HL-60/S4 treated with retinoic acid at 250 ng/mL for 4 days and 3 days (cell line): Measurements from ENCODE around the gene RHOH.

ENCODE experiments used
- in situ Hi-C: fragments of 300-500 bp; cut with MboI; formaldehyde crosslinking; loops from 2 replicates; pipeline ENCODE4 v1.7.0; 2022; ENCODE audit warnings: low sequenced_read_pairs

RHOH gene

DNA sequence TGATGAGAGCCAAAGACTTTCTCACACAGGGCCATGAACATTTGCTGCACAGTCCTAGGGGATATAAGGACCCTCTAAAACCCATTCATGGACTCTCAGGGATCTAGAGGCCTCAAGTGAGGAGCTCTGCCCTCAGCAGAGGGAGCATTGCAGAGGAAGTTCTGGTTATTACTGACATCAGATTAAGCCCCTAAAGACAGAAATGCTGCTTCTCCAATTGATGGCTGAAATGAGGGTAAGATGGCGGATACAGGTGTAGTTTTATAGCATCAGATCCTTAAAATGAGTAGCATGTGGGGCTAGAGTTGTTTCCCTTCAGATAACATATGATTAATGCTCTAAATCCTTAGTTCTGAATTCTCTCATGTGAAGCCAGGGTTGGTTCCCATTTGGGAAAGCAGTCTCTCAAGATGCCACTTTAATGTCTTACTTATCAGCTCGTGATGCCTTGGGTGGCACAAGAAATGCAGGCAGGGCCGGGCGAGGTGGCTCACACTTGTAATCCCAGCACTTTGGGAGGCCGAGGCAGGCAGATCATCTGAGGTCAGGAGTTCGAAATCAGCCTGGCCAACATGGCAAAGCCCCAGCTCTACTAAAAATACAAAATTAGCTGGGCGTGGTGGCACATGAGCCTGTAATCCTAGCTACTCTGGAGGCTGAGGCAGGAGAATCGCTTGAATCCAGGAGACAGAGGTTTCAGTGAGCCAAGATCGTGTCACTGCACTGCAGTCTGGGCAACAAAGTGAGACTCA lies 7.9 kb downstream of the RHOH start:
- in situ Hi-C loops: no loop called here

- in situ Hi-C loops: no loop called here
Observed at GRCh38 chr4:40205259-40206198, 8.7 kb downstream of the RHOH start.

DNA sequence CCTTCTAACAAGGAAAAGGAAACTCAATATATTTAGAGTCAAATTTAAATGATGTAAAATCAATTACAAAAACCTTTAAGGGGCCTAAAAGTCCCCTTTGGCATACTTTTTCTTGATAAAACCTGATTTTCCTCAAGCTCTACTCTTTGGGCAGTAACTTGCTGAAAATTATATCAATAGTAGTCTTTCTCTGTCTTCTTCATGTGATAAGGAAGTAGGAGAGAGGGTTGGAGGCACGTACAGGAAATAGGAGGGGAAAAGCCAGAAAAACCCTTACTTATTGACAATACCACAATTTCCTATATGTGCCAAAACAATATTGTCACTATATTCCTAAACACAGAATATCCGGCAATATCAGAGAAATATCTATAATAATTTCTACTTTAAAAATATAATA lies 9.6 kb downstream of the RHOH start:
- in situ Hi-C loops: no loop called here

DNA sequence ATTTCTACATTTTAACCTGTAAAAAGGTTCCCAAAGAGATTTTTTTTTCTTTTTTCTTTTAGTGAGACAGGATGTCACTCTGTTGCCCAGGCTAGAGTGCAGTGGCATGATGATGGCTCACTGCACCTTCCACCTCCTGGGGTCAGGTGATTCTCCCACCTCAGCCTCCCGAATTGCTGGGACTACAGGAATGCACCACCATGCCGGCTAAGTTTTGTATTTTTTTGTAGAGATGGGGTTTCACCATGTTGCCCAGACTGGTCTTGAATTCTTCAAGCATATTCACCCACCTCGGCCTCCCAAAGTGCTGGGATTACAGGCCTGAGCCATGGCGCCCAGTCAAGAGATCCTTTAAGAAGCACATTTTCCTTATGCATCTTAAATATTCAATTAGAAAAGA lies 12.6 kb downstream of the RHOH start:
- in situ Hi-C loops: no loop called here

DNA sequence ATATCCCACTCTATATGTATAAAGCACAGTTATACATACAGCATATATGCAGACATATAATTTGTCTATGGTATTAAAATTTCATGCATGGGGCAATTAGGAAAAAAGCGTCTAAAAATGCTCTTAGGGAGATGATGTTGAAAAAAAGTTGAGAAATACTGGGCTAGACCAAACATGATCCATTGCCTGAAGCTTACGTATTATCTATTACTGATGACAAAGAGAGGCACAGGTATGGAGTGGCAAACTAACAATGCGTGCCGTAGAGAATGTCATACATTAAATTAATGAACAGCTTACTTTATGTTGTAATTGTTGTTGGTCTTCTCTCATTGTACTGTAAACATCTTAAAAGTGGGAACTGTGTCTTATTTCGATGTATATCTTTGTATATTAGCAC lies 13.9 kb downstream of the RHOH start:
- in situ Hi-C loops: no loop called here

DNA sequence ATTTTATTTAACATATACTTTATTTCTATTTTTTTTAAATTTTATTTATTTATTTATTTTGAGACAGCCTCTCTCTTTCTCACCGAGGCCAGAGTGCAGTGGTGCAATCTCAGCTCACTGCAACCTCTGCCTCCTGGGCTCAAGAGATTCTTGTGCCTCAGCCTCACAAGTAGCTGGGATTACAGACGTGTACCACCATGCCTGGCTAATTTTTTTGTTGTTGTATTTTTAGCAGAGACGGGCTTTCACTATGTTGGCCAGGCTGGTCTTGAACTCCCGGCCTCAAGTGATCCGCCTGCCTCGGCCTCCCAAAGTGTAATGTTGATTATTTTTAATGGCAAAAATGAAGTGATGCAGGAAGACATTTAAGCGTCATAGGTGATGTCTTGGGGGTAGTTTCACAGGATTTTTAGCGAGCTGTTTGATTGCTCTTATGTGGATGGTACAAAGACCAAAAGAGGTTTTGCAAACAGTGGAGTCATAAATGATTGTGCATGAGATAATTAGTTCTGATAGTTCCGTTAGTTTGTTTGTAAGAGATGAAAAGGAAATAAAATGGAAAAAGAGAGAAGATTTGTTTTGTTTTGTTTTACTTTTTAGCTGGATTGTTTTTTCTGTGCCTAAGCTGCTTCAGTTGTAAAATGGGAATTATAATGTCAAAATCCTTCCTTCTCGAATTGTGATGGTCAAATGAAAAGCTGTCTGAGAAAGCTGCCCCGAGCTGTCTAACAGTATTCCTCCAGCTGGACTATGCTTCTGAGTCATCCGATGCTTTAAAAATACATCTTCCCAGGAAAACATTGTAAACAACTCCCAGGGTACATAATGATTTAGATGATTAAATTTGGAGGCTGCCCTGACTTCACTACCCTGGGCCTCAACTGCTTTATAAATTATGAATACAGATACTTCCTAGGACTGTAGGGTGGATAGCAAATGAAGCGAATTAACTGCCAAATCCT lies 14.7 kb downstream of the RHOH start:
- in situ Hi-C loops: no loop called here

DNA sequence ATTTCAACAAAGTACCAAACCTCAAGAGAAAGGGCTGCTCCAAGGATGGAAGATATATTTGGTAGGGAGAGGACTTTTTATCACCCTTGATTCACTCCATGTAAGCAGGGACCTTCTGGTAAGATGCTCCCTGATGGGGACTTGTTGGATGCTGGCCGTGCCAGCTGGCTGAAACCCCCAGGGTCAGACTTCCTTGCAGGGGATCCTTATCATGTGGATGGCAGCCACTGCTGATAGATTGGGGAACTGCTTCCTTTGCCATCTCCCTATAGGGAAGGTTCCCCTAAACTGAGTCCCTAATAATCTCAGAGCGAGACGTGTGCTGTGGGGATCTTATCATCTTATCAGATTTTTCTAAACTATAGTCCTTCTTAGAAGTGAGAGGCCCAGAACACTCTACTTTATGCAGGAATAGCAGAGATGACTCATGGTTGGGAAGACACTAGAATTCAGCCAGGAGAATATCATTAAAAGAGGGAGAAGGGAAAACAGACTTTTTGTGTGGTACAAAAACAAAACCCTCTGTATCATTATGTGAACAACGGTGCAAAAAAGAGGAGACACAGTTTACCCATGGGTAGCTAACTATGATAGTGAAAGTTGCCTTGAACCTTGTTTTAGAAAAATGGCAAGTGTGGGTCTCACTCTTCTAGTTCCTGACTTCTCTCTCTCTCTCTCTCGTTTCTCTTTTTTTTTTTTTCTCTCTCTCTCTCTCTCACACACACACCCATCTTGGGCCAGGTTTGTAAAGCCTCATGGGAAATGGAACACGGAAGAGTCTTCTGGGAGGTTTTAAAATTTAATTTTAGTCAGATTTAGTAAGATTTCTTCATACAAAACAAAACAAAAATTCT lies 16.1 kb downstream of the RHOH start:
- in situ Hi-C loops: no loop called here

GRCh38 chr4:40214038-40214437 lies 17.2 kb downstream of the RHOH start:
- in situ Hi-C loops: no loop called here

DNA sequence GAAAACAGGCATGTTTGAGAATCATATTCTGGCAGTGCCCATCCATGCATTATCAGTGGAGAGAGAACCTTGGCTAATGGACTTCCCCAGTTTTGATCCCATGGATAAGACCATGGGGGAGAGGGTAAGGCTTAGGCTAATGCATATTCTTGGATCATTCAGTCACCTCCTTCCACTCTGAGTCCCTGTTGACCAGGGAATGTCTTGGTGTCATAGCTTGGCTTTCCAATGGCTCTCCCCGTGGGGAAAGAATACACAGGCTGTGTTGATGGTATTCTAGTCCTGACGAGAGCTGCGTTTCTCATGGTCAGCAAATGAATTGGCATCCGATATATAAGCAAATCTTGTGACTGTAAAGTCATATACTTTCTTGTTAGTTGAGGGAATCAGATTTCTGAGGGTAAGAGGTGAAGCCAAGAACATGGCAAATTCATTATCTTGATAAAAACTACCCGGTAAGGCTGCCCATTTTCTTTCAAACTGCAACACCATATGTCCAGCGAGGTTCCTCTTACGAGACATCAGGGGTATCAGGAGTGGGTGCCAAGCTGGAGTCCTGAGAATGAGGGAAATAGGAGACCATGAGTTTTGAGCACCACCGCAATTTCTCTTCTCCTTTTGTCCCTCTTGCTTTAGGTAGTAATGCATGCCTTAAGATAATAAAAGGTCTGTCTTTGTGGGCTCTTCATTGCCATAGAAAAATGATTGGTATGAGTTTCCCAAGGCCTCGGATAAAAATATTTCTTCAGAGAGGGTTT lies 18.0 kb downstream of the RHOH start:
- in situ Hi-C loops: no loop called here

- in situ Hi-C loops: no loop called here
Observed at GRCh38 chr4:40216622-40217366, 20.0 kb downstream of the RHOH start.

- in situ Hi-C loops: no loop called here
Observed at GRCh38 chr4:40221744-40222143, 24.9 kb downstream of the RHOH start.

DNA sequence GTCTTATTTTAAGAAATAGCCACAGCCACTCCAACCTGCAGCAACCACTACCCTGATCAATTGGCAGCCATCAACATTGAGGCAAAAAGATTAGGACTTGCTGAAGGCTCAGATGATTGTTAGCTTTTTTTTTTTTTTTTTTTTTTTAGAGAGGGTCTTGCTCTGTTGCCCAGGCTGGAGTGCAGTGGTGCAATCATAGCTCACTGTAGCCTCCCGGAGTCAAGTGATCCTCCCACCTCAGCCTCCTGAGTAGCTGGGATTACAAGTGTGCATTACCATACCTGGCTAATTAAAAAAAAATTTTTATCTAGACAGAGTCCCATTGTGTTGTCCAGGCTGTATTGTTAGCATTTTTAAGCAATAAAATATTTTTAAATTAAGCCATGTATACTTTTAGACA lies 26.5 kb downstream of the RHOH start:
- in situ Hi-C loops: no loop called here

- in situ Hi-C loops: no loop called here
Observed at GRCh38 chr4:40224432-40224831, 27.6 kb downstream of the RHOH start.

DNA sequence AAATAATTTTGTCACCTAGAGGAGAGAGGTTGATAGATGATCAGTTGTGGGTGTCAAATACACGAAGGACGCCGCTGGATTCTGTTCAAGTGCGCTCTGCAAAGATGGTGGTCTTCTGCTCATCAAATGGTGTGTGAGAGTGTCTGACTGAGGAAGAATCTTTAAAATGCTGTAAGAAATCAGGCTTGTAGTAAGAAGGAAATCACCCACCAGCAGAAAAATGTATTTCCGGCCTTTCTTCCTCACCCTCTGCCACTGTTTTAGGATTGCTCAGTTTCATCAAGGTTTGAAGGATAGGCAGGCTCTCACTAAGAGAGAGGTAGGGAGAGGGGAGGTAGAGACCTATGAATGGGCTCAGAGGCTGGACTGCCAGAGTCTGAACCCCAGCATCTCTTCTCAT lies 28.7 kb downstream of the RHOH start:
- in situ Hi-C loops: no loop called here

- in situ Hi-C loops: no loop called here
Observed at GRCh38 chr4:40227284-40227683, 30.5 kb downstream of the RHOH start.

GRCh38 chr4:40228497-40229365 lies 31.9 kb downstream of the RHOH start:
- in situ Hi-C loops: no loop called here

GRCh38 chr4:40231316-40231863 lies 34.6 kb downstream of the RHOH start:
- in situ Hi-C loops: no loop called here
